Progenitor cell of endocrine pancreas (in vitro differentiated cells): ENCODE data around the gene PNCK. TPM values are rescaled to one million over a fixed set of nuclear protein-coding genes. Genes with fewer than 3 reads are reported as not detected.

Source experiments
- DNase-seq: peaks from one replicate; pipeline ENCODE4 v3.0.0; 2021; ENCODE audit warnings: low spot score; ENCODE audit not compliant: unreplicated experiment
- H3K27ac Mint-ChIP-seq: 2 replicates; pipeline ENCODE4 v1.8.0; 2021; ENCODE audit warnings: mild to moderate bottlenecking, moderate library complexity, mixed read lengths
- H3K27me3 Mint-ChIP-seq: 2 replicates; pipeline ENCODE4 v1.8.0; 2021; ENCODE audit warnings: mixed read lengths
- H3K36me3 Mint-ChIP-seq: 2 replicates; pipeline ENCODE4 v1.8.0; 2022; ENCODE audit warnings: mixed read lengths; ENCODE audit not compliant: insufficient read depth
- H3K4me1 Mint-ChIP-seq: 2 replicates; pipeline ENCODE4 v1.8.0; 2021; ENCODE audit warnings: low read depth, mixed read lengths
- H3K4me3 Mint-ChIP-seq: 2 replicates; pipeline ENCODE4 v1.8.0; 2021; ENCODE audit warnings: low read depth, mild to moderate bottlenecking, moderate library complexity, mixed read lengths
- H3K9me3 Mint-ChIP-seq: 2 replicates; pipeline ENCODE4 v1.8.0; 2021; ENCODE audit warnings: low read depth, mixed read lengths
- CTCF ChIP-seq: fragments of 200-600 bp; sonication (generic); IDR thresholded peaks from one replicate; pipeline ENCODE4 v1.5.0; 2021; ENCODE audit warnings: antibody characterized with exemption, mild to moderate bottlenecking; ENCODE audit not compliant: unreplicated experiment
- total RNA-seq: library from RNA; stranded (reverse); gene quantifications from 2 replicates; pipeline ENCODE4 v1.2.1, GENCODE V29; 2021

Gene PNCK
- total RNA-seq, 1 donor from 2014 or later: 6.1 TPM

DNA sequence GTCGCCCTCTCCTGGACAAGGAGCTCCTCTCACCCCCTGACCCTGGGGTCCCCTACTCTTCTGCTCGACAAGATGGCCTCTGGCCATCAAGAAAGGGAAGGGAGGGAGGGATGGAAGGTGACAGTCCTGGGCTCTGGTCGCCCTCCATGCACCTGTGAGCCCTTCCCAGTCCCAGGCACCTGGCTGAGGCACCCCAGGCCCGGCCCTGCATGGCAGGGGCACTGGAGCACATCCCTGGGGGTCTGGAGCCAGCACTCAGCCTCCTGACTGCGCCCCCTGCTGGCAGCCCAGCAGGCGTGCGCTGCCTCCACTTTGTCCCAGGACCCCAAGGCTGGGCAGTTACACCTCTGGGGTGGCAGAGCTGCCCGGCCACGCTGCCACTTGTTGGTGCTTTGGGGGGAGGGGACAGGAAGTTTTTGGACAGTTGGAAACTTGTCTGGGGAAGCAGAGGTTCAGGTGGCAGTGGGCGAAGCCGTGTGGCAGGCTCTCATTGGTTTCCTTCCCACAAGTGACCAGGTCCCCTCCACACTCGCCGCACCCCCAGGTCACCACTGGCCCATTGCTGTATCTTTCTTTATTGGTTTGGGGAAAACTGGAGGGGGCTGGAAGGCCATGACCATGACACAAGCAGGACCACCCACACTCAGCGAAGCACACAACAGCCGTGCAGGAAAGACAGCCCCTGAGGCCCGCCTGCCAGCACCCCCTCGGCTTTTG lies 4.3 kb downstream of the PNCK start:
- Mint-ChIP-seq H3K36me3 (no peaks in the 10 kb centered on the region), H3K4me1 (peaks cover 3% of the 10 kb centered on the region), H3K27ac (no peak overlapping the region), H3K4me3 (no peak overlapping the region), H3K9me3 (peaks cover 8% of the 10 kb centered on the region), H3K27me3 (peaks cover 43% of the 10 kb centered on the region)
- peak; percentile 81 for TF ChIP-seq CTCF
- peak; percentile 38 for DNase-seq

DNA sequence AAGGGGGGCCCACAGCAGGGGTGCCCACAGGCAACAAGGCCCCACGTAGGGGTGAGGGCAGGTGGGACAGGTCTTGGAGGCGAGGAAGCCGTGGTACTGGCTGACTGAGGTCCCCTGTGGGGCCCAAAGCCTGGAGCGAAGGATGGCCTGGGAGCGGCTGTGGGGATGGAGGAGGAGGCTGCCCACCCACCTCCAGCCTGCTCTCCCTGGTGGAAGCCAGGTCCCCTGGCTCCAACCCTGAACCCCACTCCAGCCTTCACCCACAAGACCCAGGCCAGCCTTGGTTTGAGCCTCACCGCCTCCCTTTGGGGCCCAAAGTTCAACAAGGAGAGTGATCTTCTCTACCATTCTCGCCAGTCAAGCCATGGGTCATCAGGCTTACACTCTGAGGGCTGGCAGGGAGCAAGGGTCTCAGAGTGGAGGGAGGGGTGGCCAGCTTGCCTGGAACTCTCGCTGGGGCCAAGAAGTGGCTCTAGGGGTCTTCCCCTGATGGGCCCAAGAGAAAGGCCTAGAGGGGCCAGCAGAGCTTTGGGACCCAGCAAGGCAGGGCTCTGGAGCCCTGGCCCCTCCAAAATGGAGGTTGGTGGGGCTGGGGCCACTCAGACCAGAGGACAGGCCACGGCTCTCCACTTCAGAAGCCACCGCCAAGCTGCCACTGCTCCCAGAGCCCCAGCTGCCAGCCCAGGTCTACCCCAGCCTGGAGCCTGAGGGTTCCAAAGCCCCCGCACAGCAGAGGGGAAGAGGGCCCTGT lies 5.0 kb downstream of the PNCK start:
- Mint-ChIP-seq H3K27ac (no peak overlapping the region), H3K27me3 (peaks cover 39% of the 10 kb centered on the region), H3K4me3 (no peak overlapping the region), H3K9me3 (peaks cover 5% of the 10 kb centered on the region), H3K36me3 (no peaks in the 10 kb centered on the region), H3K4me1 (no peaks in the 10 kb centered on the region)
- no peak for TF ChIP-seq CTCF
- no peak for DNase-seq

GRCh38 chrX:153667956-153668396 lies 5.6 kb downstream of the PNCK start:
- TF ChIP-seq CTCF: peak; percentile 72
- no peaks in the 10 kb centered on the region for H3K4me1 Mint-ChIP-seq
- peaks cover 39% of the 10 kb centered on the region for H3K27me3 Mint-ChIP-seq
- H3K9me3 Mint-ChIP-seq: peaks cover 5% of the 10 kb centered on the region
- H3K27ac Mint-ChIP-seq: no peak overlapping the region
- H3K4me3 Mint-ChIP-seq: no peak overlapping the region
- peak; percentile 73 for DNase-seq
- H3K36me3 Mint-ChIP-seq: no peaks in the 10 kb centered on the region

GRCh38 chrX:153667281-153667955 lies 6.2 kb downstream of the PNCK start:
- Mint-ChIP-seq H3K27ac (no peak overlapping the region), H3K36me3 (no peaks in the 10 kb centered on the region), H3K9me3 (peaks cover 8% of the 10 kb centered on the region), H3K27me3 (peaks cover 40% of the 10 kb centered on the region), H3K4me1 (no peaks in the 10 kb centered on the region), H3K4me3 (no peak overlapping the region)
- TF ChIP-seq CTCF: no peak
- DNase-seq: no peak

GRCh38 chrX:153665726-153666306 lies 7.8 kb downstream of the PNCK start:
- H3K27ac Mint-ChIP-seq: no peak overlapping the region

More at GRCh38 chrX:153665726-153666306, 7.8 kb downstream of the PNCK start:
- Mint-ChIP-seq H3K9me3 (peaks cover 12% of the 10 kb centered on the region), H3K36me3 (no peaks in the 10 kb centered on the region), H3K4me3 (no peak overlapping the region), H3K4me1 (peaks cover 4% of the 10 kb centered on the region), H3K27me3 (peaks cover 50% of the 10 kb centered on the region)
- no peak for TF ChIP-seq CTCF
- DNase-seq: no peak
